Sigmoid colon (tissue), 7 donors: ENCODE data around the gene GLI3. TPM values are rescaled to one million over a fixed set of nuclear protein-coding genes. Genes with fewer than 3 reads are reported as not detected.
"Not testable (repeated sequence)": the region's sequence is repeated elsewhere in the genome, so short reads cannot be mapped to it uniquely, and the experiment has no call there.

ENCODE experiments used
- DNase-seq: peaks from one replicate; pipeline ENCODE4 v3.0.0-alpha.2; 2019
- H3K27ac ChIP-seq, 4 donors: fragments of 200-600 bp; sonication (generic); one replicate each; pipeline ENCODE4 v1.5.1; 2016 to 2019; ENCODE audit warnings: mild to moderate bottlenecking in 1 of 4
- H3K27me3 ChIP-seq, 3 donors: fragments of 200-600 bp; sonication (generic); one replicate each; pipeline ENCODE4 v1.5.1; 2019; ENCODE audit warnings: mild to moderate bottlenecking in 1 of 3
- H3K36me3 ChIP-seq, 4 donors: fragments of 200-600 bp; sonication (generic); one replicate each; pipeline ENCODE4 v1.5.1; 2016 to 2019
- H3K4me1 ChIP-seq, 4 donors: fragments of 200-600 bp; sonication (generic); one replicate each; pipeline ENCODE4 v1.5.1; 2017 to 2019
- H3K4me3 ChIP-seq, 4 donors: fragments of 200-600 bp; sonication (generic); one replicate each; pipeline ENCODE4 v1.5.1; 2017 to 2019; ENCODE audit warnings: mild to moderate bottlenecking in 2 of 4, moderate library complexity in 1 of 4
- H3K9me3 ChIP-seq, 4 donors: fragments of 200-600 bp in 3 of 4; sonication (generic) in 3 of 4; one replicate each; pipeline versions ENCODE4 v1.5.1 to v1.6.1; 2013 to 2019
- EP300 ChIP-seq, 4 donors: sonication (generic); formaldehyde crosslinking; IDR thresholded peaks; one replicate each; pipeline ENCODE4 v1.6.1; 2017; ENCODE audit warnings: antibody characterized with exemption in 4 of 4
- POLR2A ChIP-seq, 2 donors: fragments of 450-650 bp; IDR thresholded peaks; one replicate each; pipeline ENCODE4 v1.6.1; 2016; ENCODE audit warnings: antibody characterized with exemption in 2 of 2, mild to moderate bottlenecking in 2 of 2, moderate library complexity in 2 of 2
- POLR2AphosphoS5 ChIP-seq, 4 donors: sonication (generic); formaldehyde crosslinking; IDR thresholded peaks; one replicate each; pipeline ENCODE4 v1.6.1; 2017; ENCODE audit warnings: antibody characterized with exemption in 4 of 4
- WGBS, 2 donors: extraction: QIAGEN DNeasy Blood & Tissue Kit; methylation state at CpG; one replicate each; pipeline ENCODE4 v1.1.7; 2013; 5-methylcytosine and 5-hydroxymethylcytosine counted together
- intact Hi-C: fragments of 100-400 bp; cut with DNase I; formaldehyde crosslinking; loops from one replicate; pipeline ENCODE4 v1.15.1; 2023
- polyA plus RNA-seq, 3 donors: library from polyadenylated mRNA; stranded (reverse); fragments of 200-250 nt; gene quantifications; one replicate each; pipeline ENCODE4 v1.2.3, GENCODE V29; 2013
- total RNA-seq, 4 donors: library from RNA; depleted of rRNA; stranded (reverse); fragments of >200 nt; gene quantifications; one replicate each; pipeline ENCODE4 v1.1.0, GENCODE V29; 2016
- TF ChIP-seq, protein P1 (sequence below), 4 experiments: fragments of 450-650 bp in 3 of 4; fragments of 200-600 bp in 1 of 4; IDR thresholded peaks; one replicate each; pipeline ENCODE4 v1.5.1; 2016 to 2019; ENCODE audit warnings: antibody characterized with exemption in 4 of 4, mild to moderate bottlenecking in 3 of 4, moderate library complexity in 2 of 4
- donor health status: healthy with polysubstance abuse.
- donor health status: Bipolar disorder and iron deficiency.
- donor health status: healthy.

GLI3 gene
- total and polyA plus RNA-seq, 7 donors, result 0.23 to 31.6 (median 17.2) TPM

DNA sequence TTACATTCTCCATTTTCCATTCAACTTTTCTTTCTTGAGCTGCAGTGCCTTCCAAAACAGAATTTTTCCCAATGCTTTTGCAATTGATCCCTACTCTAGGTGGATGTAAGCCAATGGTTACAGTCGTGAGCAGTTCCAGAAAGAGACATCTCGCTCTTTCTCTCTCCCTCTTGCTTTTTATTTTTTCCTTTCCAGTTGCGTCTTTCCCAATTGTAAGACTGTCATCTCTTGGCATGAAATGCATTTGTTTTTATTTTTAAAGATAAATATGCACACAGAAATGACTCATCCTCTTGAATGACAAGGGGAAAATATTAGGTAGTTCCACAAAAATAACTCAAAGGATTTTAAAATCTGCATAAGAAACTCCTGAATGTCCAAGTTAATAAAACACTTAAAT is 25.1 kb downstream of the GLI3 start:
- H3K27ac ChIP-seq, result peak overlapping the region in 1 of 4 donors; percentile 32
- H3K4me1 ChIP-seq, result peaks cover 0 to 56% (median 47%) of the 10 kb centered on the region in 4 donors
- no peak for DNase-seq
- H3K4me3 ChIP-seq, result no peak overlapping the region
- no peaks in the 10 kb centered on the region for H3K9me3 ChIP-seq
- H3K27me3 ChIP-seq, result no peaks in the 10 kb centered on the region
- no peaks in the 10 kb centered on the region for H3K36me3 ChIP-seq
- intact Hi-C loops, result no loop called here
- peak in 1 of 4 donors; percentile 21 for TF ChIP-seq POLR2AphosphoS5 (IDR thresholded peaks at IDR 0.05)
- no peak for TF ChIP-seq EP300 (IDR thresholded peaks at IDR 0.05)
- WGBS, 2 donors, result 85 to 87% methylated on average over 3 of the region's 3 CpGs

DNA sequence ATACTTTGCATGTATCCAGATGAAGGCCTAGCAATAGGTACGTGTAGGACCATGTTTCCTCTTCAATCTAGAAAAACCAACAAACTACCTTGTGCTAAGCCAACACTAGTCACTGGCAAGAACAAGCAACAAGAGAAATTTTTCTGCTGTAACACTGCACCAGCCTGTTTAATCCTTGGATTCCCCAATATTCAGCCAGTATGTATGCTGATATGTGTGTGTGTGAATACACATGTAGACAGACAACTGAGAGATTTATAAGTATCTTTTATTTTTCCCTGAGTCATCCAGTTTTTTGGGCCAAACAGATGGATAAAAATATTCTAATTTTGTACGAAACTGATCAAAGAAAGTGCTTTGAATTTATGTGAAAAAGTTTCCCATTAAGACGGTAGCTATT is 26.2 kb downstream of the GLI3 start:
- no peaks in the 10 kb centered on the region for H3K27me3 ChIP-seq
- WGBS, 2 donors, result 71 to 84% methylated on average over 3 of the region's 3 CpGs
- no peak for DNase-seq

DNA sequence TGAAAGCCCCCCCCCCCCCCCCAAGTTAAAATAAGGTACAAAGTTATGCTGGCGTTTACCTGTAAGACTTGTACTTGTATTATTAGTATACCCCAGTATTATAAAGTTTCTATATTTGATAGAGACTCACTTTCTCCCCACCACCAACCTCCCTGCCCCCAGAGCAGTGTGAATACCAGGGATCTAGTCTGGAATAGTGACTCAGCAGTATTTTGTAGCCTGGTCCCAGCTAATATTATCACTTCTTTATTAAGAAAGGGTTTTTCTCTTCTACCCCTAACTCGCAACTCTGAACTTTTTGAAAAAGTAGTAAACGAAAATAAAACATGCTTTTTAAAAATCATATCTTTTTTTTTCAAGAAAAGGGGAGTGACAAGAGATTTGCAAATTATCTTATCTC is 26.7 kb downstream of the GLI3 start:
- Histone ChIP-seq H3K9me3 (no peaks in the 10 kb centered on the region), H3K4me1 (peaks cover 0 to 63% (median 52%) of the 10 kb centered on the region in 4 donors), H3K4me3 (no peak overlapping the region), H3K36me3 (no peaks in the 10 kb centered on the region), H3K27me3 (no peaks in the 10 kb centered on the region), H3K27ac (peak overlapping the region in 2 of 4 donors; percentile 19 to 32)
- WGBS, 2 donors, result 84 to 85% methylated on average over 3 of the region's 3 CpGs
- DNase-seq, result no peak
- TF ChIP-seq POLR2A (IDR thresholded peaks at IDR 0.05), result no peak
- TF ChIP-seq POLR2AphosphoS5 (IDR thresholded peaks at IDR 0.05), result no peak
- TF ChIP-seq EP300 (IDR thresholded peaks at IDR 0.05), result no peak
- TF ChIP-seq, protein P1, sequence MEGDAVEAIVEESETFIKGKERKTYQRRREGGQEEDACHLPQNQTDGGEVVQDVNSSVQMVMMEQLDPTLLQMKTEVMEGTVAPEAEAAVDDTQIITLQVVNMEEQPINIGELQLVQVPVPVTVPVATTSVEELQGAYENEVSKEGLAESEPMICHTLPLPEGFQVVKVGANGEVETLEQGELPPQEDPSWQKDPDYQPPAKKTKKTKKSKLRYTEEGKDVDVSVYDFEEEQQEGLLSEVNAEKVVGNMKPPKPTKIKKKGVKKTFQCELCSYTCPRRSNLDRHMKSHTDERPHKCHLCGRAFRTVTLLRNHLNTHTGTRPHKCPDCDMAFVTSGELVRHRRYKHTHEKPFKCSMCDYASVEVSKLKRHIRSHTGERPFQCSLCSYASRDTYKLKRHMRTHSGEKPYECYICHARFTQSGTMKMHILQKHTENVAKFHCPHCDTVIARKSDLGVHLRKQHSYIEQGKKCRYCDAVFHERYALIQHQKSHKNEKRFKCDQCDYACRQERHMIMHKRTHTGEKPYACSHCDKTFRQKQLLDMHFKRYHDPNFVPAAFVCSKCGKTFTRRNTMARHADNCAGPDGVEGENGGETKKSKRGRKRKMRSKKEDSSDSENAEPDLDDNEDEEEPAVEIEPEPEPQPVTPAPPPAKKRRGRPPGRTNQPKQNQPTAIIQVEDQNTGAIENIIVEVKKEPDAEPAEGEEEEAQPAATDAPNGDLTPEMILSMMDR (IDR thresholded peaks at IDR 0.05), result no peak
- intact Hi-C loops, result no loop called here

More for the DNA sequence above, 26.2 kb downstream of the GLI3 start:
- peak overlapping the region in 2 of 4 donors; percentile 19 to 32 for H3K27ac ChIP-seq
- TF ChIP-seq POLR2A (IDR thresholded peaks at IDR 0.05) (no peak), POLR2AphosphoS5 (IDR thresholded peaks at IDR 0.05) (no peak), EP300 (IDR thresholded peaks at IDR 0.05) (no peak)
- TF ChIP-seq, protein P1 (IDR thresholded peaks at IDR 0.05), result no peak
- H3K9me3 ChIP-seq, result no peaks in the 10 kb centered on the region
- no peak overlapping the region for H3K4me3 ChIP-seq
- peaks cover 0 to 58% (median 48%) of the 10 kb centered on the region in 4 donors for H3K4me1 ChIP-seq
- no peaks in the 10 kb centered on the region for H3K36me3 ChIP-seq
- intact Hi-C loops, result no loop called here

DNA sequence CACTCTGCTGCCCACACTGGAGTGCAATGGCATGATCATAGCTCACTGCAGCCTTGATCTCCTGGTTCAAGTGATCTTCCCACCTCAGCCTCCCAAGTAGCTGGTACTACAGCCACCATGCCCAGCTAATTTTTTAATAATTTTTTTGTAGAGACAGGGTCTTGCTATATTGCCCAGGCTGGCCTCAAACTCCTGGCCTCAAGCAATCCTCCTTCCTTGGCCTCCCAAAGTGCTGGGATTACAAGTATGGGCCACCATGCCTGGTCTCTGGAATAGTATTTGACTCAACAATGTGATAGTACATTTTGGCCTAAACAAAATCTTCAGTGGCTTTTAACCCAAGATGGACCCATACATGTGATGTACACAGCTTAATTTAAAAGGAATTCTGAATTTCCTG is 27.9 kb downstream of the GLI3 start:
- DNase-seq, H3K9me3 ChIP-seq, H3K36me3 ChIP-seq, intact Hi-C loops, H3K27me3 ChIP-seq, H3K4me3 ChIP-seq: not testable (repeated sequence)
- peaks cover 0 to 67% (median 54%) of the 10 kb centered on the region in 4 donors for H3K4me1 ChIP-seq
- H3K27ac ChIP-seq, result peak overlapping the region in 3 of 4 donors; percentile 7 to 66 (median 66)

DNA sequence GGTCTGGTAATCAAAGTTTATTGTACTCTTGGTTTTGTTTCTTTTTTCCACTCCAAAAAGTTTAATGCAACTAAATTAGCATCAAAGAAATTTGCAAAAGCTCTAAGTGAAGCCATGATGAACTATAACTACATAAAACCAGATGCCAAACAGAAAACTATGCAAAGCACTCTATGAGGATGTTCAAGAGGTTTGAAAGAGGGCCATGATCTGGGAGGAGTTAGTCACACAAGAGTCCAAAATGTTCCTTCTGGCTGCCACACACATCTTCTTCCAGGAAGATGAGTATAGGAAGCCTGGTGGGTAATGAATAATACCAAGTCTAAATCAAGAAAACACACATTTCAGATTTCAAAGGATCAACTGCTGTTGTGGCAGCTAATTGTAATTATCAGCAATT is 28.4 kb downstream of the GLI3 start:
- H3K4me1 ChIP-seq, result peaks cover 0 to 62% (median 49%) of the 10 kb centered on the region in 4 donors
- no peak for DNase-seq
- intact Hi-C loops, result no loop called here
- H3K27ac ChIP-seq, result peak overlapping the region in 3 of 4 donors; percentile 7 to 66 (median 66)
- no peaks in the 10 kb centered on the region for H3K36me3 ChIP-seq
- no peak for TF ChIP-seq POLR2A (IDR thresholded peaks at IDR 0.05)
- TF ChIP-seq, protein P1 (IDR thresholded peaks at IDR 0.05), result no peak
- no peak for TF ChIP-seq EP300 (IDR thresholded peaks at IDR 0.05)
- no peak for TF ChIP-seq POLR2AphosphoS5 (IDR thresholded peaks at IDR 0.05)
- H3K27me3 ChIP-seq, result no peaks in the 10 kb centered on the region
- no peaks in the 10 kb centered on the region for H3K9me3 ChIP-seq
- H3K4me3 ChIP-seq, result no peak overlapping the region

DNA sequence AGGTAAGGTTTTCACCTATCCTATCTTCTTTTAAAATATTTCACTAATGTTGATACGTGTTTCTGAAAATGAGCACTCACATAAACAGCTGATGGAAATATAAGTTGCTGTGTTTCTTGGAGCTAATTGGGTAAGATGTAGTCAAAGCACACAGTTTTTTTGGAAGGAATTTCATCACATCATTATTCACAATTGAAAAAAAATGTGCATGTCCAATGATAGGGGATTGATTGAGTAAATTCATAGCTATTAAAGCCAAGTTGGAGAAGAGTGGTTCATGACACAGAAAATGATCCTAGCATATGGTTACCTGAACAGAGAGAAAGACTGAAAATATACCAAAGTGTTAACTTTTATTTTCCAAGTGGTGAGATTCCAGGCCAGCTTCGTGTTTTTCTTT is 29.6 kb downstream of the GLI3 start:
- intact Hi-C loops, result no loop called here
- Histone ChIP-seq H3K4me1 (peaks cover 0 to 59% (median 47%) of the 10 kb centered on the region in 4 donors), H3K4me3 (no peak overlapping the region), H3K36me3 (no peaks in the 10 kb centered on the region), H3K9me3 (no peaks in the 10 kb centered on the region), H3K27ac (peak overlapping the region in 3 of 4 donors; percentile 7 to 66 (median 66)), H3K27me3 (no peaks in the 10 kb centered on the region)
- DNase-seq, result no peak
- 73 to 85% methylated on average over 2 of the region's 2 CpGs for WGBS, 2 donors
- TF ChIP-seq POLR2A (IDR thresholded peaks at IDR 0.05) (no peak), POLR2AphosphoS5 (IDR thresholded peaks at IDR 0.05) (no peak), EP300 (IDR thresholded peaks at IDR 0.05) (no peak)
- TF ChIP-seq, protein P1 (IDR thresholded peaks at IDR 0.05), result no peak
